Activated CD4-positive, alpha-beta T cell treated with anti-CD3 and anti-CD28 coated beads, Interleukin-2, amount 50 U/mL, for 1 hour (primary cell): Measurements from ENCODE around the gene UGT1A6.

ENCODE experiments used
- DNase-seq: peaks from one replicate; pipeline ENCODE4 v3.0.0-alpha.2; 2020

The UGT1A6 gene

GRCh38 chr2:233822101-233822771 is 129.5 kb downstream of the UGT1A6 start:
- DNase-seq, result no peak
